PFSK-1 (cell line): Measurements from ENCODE around the gene BCLAF1.
A peak's percentile ranks its signal among the peaks of the same experiment; 100 is the strongest.

ENCODE experiments used
- FOXP2 ChIP-seq: optimal IDR thresholded peaks from 2 replicates; pipeline ENCODE3; 2011; ENCODE audit warnings: borderline replicate concordance, control low read depth, inconsistent platforms; ENCODE audit not compliant: insufficient read depth; ENCODE audit errors: extremely low read length, extremely low read depth
- POLR2AphosphoS5 ChIP-seq: IDR thresholded peaks from 2 replicates; pipeline ENCODE4 v1.6.1; 2012; ENCODE audit warnings: low read depth, mild to moderate bottlenecking, control low read depth, low read length, moderate library complexity
- REST ChIP-seq, 2 experiments: IDR thresholded peaks; 2 replicates each; pipeline versions ENCODE4 v1.6.1 to v1.8.0; 2011 to 2012; ENCODE audit warnings: low read depth in 2 of 2, low read length in 2 of 2, control low read depth in 1 of 2, inconsistent platforms in 1 of 2, mild to moderate bottlenecking in 1 of 2, moderate library complexity in 1 of 2; ENCODE audit not compliant: insufficient read depth in 1 of 2
- SIN3A ChIP-seq: IDR thresholded peaks from 2 replicates; pipeline ENCODE4 v1.6.1; 2012; ENCODE audit warnings: mild to moderate bottlenecking, low read length, moderate library complexity, borderline replicate concordance; ENCODE audit not compliant: insufficient read depth
- TAF1 ChIP-seq: IDR thresholded peaks from 2 replicates; pipeline ENCODE4 v1.6.1; 2012; ENCODE audit warnings: low read length, control low read depth, borderline replicate concordance; ENCODE audit not compliant: insufficient read depth

The BCLAF1 gene

GRCh38 chr6:136288566-136289326, 900 bp downstream of the BCLAF1 start:
- TF ChIP-seq REST (IDR thresholded peaks at IDR 0.05; ENCODE audit: insufficient read depth in 1 of 2, low read depth in 2 of 2, low read length in 2 of 2) (no peak), SIN3A (0 out of 2 replicates have a peak, but pooled peaks have one; percentile 58)

GRCh38 chr6:136284909-136285308, 4.7 kb downstream of the BCLAF1 start:
- TF ChIP-seq SIN3A (no peak), POLR2AphosphoS5 (no peak), FOXP2 (no peak), TAF1 (no peak), REST (IDR thresholded peaks at IDR 0.05; ENCODE audit: insufficient read depth in 1 of 2, low read depth in 2 of 2, low read length in 2 of 2) (no peak)

DNA sequence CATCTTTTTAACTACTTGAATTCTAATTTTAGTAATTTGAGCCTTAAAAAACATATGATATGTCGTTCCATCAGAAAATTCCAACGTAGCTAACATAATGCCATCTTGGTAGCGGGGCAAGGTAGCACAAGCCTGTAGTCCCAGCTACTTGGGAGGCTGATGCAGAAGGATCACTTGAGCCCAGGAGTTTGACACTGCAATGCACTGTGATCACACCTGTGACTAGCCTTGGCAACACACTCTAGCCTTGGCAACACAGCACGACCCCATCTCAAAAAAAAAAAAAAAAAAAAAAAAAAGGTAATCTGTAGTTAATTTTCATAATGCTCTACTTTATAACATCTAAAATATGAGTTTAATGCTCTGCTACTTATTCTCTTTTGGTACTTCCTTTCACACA, 6.7 kb downstream of the BCLAF1 start:
- TF ChIP-seq REST (IDR thresholded peaks at IDR 0.05; ENCODE audit: insufficient read depth in 1 of 2, low read depth in 2 of 2, low read length in 2 of 2) (no peak), TAF1 (no peak), SIN3A (no peak), FOXP2 (no peak), POLR2AphosphoS5 (no peak)

DNA sequence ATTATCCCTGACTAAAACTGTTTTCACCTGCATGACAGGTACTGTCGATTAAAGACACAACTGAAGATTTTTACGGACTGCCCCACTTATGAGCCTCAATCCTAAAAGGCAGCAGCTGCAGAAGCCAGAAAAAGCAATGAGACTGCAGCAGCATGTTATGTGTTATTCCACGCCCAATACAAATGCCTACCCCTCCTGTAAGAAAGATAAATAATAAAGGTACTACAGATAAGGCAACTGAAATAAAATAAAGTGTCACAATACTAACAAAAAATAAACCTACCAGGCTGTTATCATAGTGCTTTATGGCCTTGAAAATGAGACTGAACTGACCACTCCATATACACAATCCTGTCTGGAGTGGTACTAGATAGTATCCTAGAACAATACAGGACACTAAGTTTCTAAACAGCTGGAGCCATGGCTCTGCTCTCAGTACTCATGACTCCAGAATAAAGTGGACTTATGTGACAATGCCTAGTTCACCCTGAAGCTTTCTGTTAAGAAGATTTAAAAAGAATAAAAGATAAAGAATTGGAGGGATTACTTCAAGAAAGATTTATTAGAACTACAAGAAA, 9.5 kb downstream of the BCLAF1 start:
- no peak for TF ChIP-seq POLR2AphosphoS5
- no peak for TF ChIP-seq SIN3A
- no peak for TF ChIP-seq FOXP2
- no peak for TF ChIP-seq REST (IDR thresholded peaks at IDR 0.05; ENCODE audit: insufficient read depth in 1 of 2, low read depth in 2 of 2, low read length in 2 of 2)

GRCh38 chr6:136274062-136274461, 15.6 kb downstream of the BCLAF1 start:
- TF ChIP-seq SIN3A: no peak
- TF ChIP-seq POLR2AphosphoS5: no peak
- no peak for TF ChIP-seq TAF1
- TF ChIP-seq REST (IDR thresholded peaks at IDR 0.05; ENCODE audit: insufficient read depth in 1 of 2, low read depth in 2 of 2, low read length in 2 of 2): no peak
- TF ChIP-seq FOXP2: no peak
